ENCODE data around the gene NEDD4L.

NEDD4L gene

DNA sequence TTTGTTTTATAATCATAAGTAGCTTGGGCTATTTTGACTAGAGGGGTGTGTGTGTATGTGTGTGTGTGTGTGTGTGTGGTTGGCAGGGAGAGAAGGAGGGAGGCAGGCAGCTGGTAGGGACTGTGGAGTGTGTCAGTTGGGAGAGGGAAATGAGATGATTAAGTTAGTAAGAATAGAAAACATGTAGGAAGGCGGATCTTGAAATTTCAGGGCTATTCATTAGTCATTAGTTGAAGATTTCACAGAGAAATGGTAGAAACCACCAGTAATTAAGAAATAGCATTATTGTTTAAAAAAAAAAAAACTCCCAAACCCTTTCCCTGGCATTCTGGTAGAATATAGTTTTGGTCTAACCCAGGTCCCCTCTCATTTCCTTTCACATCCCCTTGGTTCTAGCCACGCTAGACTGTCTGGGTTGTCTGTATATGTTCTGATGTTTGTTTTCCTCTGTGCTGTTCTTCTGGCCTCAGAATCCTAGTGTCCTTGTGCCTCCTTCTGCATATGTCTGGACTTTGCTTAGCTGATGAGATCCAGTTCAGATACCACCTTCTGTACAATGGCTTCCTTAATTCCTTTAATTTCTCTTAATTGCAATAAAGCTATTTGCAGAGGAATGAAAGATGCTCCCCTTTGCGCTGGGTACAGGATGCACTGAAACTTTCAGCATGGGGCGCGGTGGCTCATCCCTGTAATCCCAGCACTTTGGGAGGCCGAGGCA, 161.6 kb downstream of the NEDD4L start:
- in situ Hi-C loops (cut with MboI; ENCODE audit: low sequenced_read_pairs), result no loop called here

DNA sequence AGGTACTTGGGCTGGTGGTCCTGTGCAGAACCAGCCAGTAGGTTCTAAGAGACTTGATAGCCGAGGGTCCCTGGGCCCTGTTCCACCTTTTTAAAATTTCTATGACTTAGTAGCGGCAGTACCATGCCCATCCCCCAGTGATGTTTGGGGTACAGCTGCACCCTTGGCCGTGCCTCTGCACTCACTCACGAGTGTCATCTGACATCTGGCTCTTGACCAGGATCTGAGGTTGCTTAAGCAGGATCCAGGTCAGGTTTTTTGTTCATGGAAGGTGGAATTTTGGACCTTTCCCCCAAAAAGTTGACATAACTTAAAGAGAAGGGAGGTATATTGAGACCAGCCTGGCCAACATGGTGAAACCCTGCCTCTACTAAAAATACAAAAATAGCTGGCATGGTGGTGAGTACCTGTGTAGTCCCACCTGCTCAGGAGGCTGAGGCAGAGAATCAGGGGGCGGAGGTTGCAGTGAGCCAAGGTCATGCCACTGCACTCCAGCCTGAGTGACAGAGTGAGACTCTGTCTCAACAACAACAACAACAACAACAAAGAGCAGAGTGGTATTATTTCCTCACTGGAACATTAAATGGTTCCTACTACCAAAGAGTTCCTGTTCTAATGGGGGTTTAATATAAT, 163.6 kb downstream of the NEDD4L start:
- in situ Hi-C loops (cut with MboI; ENCODE audit: low sequenced_read_pairs), result no loop called here

DNA sequence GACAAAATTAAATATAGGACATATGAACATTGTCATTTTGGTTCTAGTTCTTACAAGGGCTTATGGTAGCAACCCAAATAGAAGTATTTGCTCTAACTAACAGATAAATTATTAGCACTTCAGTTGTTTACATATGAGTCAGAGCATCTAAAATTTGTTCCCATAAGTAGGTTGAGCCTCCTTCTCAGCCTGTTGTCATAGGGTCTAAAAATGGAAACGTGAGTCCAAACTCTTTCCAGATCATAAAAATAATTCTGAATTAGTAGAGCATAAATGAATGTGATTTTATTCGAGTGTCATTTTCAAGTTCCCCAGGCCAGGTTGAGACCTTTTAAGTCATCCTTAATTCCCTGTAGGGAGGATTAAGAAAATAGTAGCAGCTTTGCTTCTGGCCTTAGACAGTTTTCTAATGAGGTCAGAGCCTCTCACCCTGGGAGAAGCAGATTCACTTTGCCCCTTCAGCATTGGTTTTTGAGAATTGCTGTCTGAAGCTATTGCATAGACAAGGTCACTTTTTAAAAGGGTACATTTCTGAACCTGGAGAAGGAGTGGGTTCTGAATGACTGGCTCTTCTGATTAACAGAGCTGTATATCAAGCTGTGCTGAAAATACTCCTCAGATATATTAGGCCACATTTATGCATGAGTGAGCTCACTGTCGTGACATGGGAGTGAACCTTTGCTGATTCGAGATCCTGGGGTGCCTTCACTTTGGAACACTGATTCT, 164.3 kb downstream of the NEDD4L start:
- in situ Hi-C loops (cut with MboI; ENCODE audit: low sequenced_read_pairs), result no loop called here

DNA sequence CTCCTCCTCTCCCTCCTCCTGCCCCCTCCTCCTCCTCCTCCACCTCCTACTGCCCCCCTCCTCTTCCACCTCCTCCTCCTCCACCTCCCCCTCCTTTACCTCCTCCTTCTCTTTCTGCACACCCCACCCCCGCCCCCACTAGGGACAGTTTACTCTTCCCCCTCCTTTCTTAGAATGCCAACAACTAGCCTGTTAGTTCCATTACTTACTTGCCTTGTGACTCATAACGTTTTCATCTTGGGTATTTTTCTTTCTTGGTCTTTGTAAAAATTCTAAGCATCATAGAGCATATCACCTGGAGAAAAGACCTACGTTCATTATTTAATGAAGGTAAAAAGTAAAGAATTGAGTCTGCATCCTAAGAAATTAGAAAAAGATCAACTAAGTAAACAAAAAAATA, 165.3 kb downstream of the NEDD4L start:
- in situ Hi-C loops (cut with MboI; ENCODE audit: low sequenced_read_pairs), result no loop called here

DNA sequence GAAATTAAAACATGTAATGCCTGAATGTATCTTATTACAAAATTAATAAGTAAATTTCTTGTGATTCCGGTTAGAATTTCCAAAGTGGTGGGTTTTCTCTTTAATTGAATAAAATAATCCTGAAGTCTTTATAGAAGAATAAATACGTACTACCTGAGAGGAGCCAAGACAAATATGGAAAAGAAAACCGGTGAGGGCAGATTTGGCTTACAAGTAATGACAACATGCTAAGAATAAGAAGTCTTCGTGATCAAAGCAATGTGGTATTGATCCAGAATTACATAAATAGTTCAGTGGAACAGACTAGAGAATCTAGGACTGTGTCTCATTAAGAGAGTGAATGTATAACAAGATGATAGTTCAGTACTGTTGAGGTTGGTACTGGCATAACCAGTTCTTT, 167.5 kb downstream of the NEDD4L start:
- in situ Hi-C loops (cut with MboI; ENCODE audit: low sequenced_read_pairs), result no loop called here

DNA sequence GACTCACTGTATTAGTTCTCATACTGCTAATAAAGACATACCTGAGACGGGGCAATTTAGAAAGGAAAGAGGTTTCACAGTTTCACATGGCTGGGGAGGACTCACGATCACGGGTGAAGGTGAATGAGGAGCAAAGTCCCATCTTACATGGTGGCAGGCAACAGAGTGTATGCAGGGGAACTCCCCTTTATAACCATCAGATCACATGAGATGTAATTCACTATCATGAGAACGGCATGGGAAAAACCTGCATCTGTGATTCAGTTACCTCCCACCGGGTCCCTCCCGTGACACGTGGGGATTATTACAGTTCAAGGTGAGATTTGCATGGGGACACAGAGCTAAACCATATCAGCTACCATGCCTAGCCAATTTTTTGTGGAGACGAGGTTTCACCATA, 168.2 kb downstream of the NEDD4L start:
- in situ Hi-C loops (cut with MboI; ENCODE audit: low sequenced_read_pairs), result no loop called here

DNA sequence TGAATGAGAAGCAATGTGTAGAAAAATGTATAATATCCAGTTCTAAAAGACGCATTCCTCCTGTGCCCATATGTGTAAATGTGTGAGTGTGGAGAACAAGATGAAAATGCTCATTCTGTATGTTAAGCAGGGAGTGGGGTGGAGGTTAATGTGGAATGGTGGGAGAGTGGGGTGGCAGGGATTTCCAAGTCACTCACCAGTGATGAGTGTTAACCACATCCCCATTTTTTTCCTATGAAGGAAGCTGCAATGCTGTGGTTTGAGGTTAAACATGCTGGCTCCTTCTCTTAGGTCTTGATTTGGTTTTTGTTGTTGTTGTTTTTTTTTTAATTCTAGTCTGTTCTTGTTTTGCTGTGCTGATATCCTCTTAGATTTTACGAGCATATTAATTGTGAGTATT, 169.4 kb downstream of the NEDD4L start:
- in situ Hi-C loops (cut with MboI; ENCODE audit: low sequenced_read_pairs), result no loop called here

DNA sequence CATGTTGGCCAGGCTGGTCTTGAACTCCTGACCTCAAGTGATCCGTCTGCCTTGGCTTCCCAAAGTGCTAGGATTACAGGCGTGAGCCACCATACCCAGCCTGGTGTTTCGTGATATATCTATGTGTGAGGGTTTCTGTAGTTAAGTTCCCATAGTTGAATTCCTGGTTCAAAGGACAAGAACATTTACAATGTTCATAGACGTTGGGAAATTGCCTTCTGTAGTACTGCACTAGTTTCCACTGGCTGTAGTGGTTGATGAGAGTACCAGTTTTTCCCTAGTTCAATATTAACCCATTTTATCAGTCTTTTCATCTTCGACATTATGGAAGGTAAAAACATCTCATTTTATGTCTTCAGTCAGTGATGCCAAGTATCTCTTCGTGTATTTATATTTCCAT, 171.0 kb downstream of the NEDD4L start:
- in situ Hi-C loops (cut with MboI; ENCODE audit: low sequenced_read_pairs), result no loop called here

DNA sequence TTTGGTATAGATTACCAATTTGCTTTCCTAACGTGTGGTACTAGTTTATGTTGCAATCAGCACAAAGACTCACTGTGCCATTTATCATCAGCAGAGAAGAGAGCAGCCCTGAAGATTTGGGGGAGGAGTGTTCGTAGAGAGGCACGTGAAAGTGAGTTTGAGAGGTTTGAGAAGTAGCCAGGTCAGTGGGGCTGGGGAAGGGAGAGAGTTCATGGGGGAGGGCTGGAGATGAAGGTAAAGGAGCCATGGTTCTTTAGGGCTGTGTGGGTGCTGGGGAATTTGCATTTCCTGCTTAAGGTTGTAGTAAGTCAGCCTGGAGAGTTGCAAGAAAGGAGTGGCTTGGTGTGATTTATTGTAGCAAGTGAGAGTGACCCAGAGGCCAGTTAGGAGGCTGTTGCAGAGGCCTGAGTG, 172.1 kb downstream of the NEDD4L start:
- in situ Hi-C loops (cut with MboI; ENCODE audit: low sequenced_read_pairs), result no loop called here

DNA sequence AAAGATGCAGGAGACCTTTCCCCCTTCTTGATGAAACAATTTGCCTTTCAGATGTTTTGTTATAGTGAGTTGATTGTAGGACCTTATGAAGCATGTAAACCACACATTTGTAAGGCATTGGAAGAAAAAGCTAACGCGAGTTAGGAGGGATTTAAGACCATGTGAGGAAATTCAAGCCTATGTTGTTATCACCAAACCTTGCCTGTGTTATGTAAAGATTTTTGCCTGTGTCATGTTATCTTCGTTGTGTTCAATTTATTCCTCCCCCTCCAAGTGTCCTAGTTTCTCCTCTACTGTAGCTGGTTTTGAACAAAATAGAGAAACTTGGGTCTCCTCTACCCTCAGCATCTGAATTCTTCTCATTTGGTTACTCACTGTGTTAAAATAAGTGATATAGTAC, 173.0 kb downstream of the NEDD4L start:
- in situ Hi-C loops (cut with MboI; ENCODE audit: low sequenced_read_pairs), result no loop called here

DNA sequence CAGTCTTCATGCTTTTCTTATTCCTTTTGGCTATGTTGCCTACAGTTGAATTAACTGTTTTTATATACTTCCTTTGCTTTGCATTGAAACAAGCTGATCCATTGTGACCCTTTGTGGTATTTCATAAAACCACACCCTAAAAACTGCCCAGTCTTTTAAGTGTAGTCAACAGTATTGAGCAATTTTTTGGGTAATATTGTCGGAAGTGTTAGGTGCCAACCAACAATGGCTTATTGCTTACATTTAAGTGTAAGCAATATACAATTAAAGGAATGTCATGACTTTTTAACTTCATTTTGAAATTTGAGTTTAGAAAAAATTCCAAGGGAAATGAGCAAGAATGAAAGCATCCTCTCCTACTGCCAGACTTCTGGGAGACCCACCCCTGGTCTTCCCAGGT, 174.1 kb downstream of the NEDD4L start:
- in situ Hi-C loops (cut with MboI; ENCODE audit: low sequenced_read_pairs), result no loop called here

DNA sequence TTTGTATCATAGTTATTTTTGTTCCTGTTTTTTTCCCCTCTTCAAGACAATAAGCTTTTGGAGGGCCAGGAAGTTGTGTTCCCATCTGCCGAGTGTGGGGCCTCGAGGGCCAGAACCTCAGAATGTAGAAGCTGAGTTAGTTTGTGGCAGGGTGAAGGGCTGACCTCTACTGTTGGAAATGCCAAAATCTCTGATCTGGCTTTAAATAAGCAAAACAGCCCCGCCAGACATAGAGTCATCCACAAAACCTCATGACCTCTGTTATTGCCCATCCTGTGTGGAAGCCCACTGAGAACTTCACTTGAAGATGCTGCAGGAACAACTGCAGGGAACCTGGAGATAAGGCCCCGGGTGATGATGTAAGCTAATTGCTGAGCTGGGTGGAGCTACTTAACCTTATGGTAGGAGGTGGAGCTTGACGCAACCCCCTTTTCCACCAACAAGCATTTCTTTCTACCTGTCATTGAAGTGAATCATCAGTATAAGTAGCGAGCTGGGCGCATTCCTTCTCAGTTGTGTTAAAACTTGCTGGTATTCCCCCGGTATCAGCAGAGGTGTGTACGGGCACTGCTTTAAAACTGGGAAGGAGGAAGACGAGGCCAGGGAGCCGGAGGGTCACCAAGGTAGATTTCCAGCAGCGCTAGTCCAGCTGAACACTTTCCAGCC, 177.2 kb downstream of the NEDD4L start:
- in situ Hi-C loops (cut with MboI; ENCODE audit: low sequenced_read_pairs), result no loop called here

DNA sequence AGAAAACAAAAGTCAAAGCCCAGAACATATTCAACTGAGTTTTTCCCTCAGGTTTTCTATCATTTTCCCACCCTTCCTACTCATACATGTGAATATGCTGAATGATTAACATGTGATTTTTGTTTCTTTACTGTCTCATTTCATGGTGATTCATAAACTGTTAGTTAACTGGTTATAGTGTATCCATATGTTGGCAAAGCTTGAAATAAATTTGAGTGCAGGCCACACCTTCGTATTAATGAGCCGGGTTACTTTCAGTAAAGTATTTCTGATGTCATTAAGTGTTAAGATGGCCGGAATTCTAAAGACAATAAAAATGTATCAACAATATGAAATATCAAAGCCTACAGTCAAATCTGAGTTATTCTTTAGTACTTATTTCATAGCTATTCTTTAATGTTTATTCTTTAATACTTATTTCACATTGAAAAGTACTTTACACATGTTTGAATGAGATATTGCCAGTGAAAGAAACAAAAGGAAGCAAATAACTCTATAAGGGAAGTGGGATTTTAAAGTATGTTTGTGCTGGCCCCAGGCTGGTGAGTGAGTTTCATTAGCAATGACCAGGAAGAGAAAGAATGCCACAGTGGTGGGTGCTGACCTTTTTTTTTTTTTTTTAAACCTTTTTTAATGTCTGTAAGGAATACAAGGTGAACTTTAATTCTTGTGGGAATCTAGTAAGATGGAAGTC, 178.6 kb downstream of the NEDD4L start:
- in situ Hi-C loops (cut with MboI; ENCODE audit: low sequenced_read_pairs), result no loop called here

DNA sequence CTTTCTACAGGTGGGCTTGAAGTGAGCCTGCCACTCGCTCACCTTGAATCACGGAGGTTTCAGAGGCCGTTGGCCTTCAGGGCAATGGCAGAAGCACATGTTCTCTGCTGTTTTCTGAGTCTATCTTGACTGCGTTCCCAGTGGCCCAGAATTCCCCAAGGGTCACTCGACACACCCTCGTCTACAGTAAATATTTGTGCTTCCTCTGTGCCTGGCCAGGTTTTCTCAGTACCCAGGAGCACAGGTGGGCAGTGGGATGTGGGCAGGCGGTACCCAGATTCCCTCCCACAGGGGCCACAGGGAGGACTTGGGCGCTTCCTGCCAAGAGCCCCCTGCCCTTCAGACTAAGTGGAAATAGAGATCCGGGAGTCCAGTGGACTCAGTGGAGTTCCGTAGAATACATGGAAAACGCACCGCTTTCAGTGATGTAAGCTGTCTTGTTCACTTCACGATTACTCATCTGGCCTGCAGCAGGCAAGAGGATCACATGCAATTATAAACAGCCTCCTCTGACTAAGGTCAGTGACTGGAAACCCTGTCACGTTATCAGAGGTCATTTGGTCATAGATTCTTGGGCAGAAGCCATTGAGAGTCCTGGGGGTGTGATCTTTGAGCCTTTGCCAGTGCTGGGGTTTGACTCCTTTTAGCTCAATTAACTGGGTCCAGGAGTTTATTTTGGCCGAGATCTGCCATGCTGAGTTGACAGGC, 179.8 kb downstream of the NEDD4L start:
- in situ Hi-C loops (cut with MboI; ENCODE audit: low sequenced_read_pairs), result no loop called here

DNA sequence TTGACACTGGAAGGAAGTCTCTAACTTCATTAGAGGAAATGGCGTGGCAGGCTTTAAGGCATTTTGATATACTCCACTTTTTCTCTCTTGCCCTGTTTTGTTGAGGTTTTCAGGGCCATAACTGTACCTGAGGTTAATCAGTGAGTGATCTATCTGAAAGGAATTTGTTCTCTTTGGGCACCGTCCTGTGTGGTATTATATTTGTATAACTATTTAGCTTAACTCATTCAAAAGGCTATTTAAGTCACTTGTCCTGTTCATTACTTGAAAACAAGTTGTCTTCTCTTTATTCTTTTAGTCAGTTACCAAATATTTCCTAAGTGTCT, 180.4 kb downstream of the NEDD4L start:
- in situ Hi-C loops (cut with MboI; ENCODE audit: low sequenced_read_pairs), result no loop called here

DNA sequence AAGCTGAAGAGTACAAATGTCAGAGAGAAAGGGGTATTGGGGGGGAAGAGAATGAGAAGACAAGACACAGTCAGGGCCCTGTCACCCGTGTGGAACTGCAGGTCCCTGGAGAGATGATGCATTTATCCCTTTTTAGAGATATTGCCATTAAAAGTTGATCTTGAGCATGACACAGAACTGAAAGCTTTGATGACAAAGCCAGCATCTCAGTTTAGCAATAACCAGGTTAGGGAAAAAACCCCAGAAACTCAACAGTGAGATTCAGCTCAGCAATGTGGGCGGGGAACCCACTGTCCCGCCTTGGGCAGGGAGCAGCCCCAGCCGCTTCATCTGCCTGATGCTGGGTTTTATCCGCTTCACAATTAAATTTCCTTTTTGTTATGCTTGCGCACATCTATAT, 181.1 kb downstream of the NEDD4L start:
- in situ Hi-C loops (cut with MboI; ENCODE audit: low sequenced_read_pairs), result no loop called here

DNA sequence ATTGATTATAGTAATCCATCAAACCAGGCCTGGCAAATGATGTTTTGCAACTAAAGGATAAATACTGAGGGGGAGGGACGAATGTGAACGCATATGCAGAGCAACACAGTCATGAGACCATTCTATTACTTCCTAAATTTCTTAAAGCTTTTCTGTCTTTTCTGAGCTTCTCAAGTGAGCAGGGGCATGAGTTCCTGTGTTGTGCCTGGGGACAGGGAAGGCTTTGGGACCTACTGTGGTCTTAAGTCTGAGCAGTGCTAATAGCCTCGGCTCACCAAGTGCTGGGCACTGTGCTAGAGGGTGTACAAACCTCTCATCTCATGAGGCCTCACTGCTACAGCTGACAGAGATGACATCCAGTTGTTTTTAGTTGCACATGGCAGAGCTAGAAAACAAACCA, 182.4 kb downstream of the NEDD4L start:
- in situ Hi-C loops (cut with MboI; ENCODE audit: low sequenced_read_pairs), result no loop called here

DNA sequence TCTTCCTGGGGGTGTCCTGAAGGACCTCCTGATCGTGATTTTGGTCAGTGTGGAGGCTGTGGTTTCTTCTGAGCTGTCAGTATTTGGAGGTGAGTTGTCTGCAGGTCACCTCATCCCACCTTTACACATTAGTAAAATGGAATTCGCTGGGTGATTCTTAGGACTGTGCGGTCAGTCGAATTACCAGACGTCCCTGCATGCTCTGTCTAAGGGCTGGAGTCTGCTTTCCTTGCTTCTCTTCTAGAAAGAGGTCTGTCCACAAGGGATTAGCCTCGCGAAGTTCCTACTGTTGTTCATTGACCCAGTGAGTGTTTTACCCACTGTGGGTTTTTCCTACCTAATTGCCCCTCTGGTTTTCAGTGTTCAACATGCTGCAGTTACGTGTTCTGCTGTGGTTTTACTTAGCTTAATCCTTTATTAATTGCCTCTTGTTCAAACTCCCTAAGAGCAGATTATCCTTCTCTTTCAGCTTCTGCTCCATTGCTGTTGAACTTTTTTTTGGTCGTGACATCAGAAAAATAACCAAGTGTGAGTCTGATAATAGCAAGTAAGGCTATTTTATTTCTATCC, 183.4 kb downstream of the NEDD4L start:
- in situ Hi-C loops (cut with MboI; ENCODE audit: low sequenced_read_pairs), result no loop called here

DNA sequence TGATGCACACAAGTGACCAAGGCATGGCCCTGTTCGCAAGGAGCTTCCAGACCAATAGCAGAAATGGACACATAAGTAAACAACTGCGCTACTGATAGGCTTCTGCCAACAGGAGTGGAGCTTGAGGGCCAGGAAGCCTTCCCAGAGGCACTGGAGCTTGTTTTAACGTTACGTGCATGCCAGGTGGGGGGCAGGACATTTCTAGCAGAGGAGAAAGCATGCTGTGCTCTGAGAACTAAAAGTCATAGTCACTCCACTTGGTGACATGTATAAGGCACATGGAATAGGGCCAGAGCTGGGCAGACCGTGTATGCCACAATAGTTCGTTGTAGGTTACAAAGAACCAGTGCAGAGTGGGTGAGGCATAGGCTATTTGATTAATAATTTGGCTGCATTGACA, 184.2 kb downstream of the NEDD4L start:
- in situ Hi-C loops (cut with MboI; ENCODE audit: low sequenced_read_pairs), result no loop called here

DNA sequence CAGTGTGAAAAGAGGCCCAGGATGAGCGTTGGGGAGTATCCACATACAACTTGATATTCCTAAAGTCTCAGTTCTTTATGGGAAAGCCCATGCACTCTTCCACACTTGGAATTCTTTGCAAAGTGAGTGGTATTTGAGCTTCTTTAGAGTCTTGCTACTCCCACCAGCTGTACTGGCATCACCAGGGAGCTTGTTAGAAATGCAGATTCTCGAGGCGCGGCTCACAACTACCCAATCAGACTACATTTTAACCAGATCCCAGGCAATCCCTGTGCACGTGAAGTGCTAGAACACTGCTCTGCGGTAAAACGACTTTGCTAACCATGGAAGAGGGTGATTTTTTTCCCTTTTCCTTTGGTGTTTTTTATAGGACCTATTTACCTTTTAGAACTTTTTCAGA, 184.7 kb downstream of the NEDD4L start:
- in situ Hi-C loops (cut with MboI; ENCODE audit: low sequenced_read_pairs), result no loop called here
